Activated CD4-positive, alpha-beta T cell treated with anti-CD3 and anti-CD28 coated beads, Interleukin-2, amount 10 ng/mL, durations not matched to agents 7 days and 5 days (primary cell): ENCODE data around the gene TMEM80. TPM values are rescaled to one million over a fixed set of nuclear protein-coding genes. Genes with fewer than 3 reads are reported as not detected.

Source experiments
- CTCF ChIA-PET: fragments of 350-600 bp; sonication (Branson Sonifier 250); formaldehyde crosslinking; loops from one replicate; lab custom pipeline; 2021; ENCODE audit warnings: antibody characterized with exemption; lab: Charles Lee
- POLR2A ChIA-PET: fragments of 350-600 bp; sonication (Branson Sonifier 250); formaldehyde crosslinking; loops from one replicate; lab custom pipeline; 2021; ENCODE audit warnings: antibody characterized with exemption; lab: Charles Lee
- DNase-seq: peaks from one replicate; pipeline ENCODE4 v3.0.0-alpha.2; 2020
- H3K27ac Mint-ChIP-seq: one replicate; pipeline ENCODE4 v1.8.0; 2021; ENCODE audit warnings: mild to moderate bottlenecking, moderate library complexity, mixed read lengths
- H3K27me3 Mint-ChIP-seq: one replicate; pipeline ENCODE4 v1.8.0; 2021; ENCODE audit warnings: mixed read lengths
- H3K36me3 Mint-ChIP-seq: one replicate; pipeline ENCODE4 v1.8.0; 2021; ENCODE audit warnings: low read depth, mixed read lengths
- H3K4me1 Mint-ChIP-seq: one replicate; pipeline ENCODE4 v1.8.0; 2021; ENCODE audit warnings: mixed read lengths
- H3K4me3 Mint-ChIP-seq: one replicate; pipeline ENCODE4 v1.8.0; 2021; ENCODE audit warnings: mild to moderate bottlenecking, moderate library complexity, mixed read lengths
- H3K9me3 Mint-ChIP-seq: one replicate; pipeline ENCODE4 v1.8.0; 2021; ENCODE audit warnings: mixed read lengths
- total RNA-seq, 2 experiments: library from RNA; stranded (reverse); gene quantifications; one replicate each; pipeline ENCODE4 v1.2.3, GENCODE V29; 2021

The TMEM80 gene
- total RNA-seq, 2 experiments from 2014 or later = 39.1 to 44.7 TPM

- Mint-ChIP-seq H3K27ac (peak overlapping the region; percentile 83), H3K4me3 (peak overlapping the region; percentile 83), H3K36me3 (peaks cover 4% of the 10 kb centered on the region), H3K9me3 (no peaks in the 10 kb centered on the region), H3K4me1 (peaks cover 21% of the 10 kb centered on the region), H3K27me3 (no peaks in the 10 kb centered on the region)
- POLR2A ChIA-PET = no interaction called here
- CTCF ChIA-PET = interaction anchor here (0.6 to 2.0 kb wide), 4 partner anchors 10 to 108 kb away, joined by 3 to 9 read pairs (median 3); no protein-coding TSS in a partner anchor
- peak; percentile 63 for DNase-seq
Observed at GRCh38 chr11:746289-747157, 50.9 kb downstream of the TMEM80 start.

- peaks cover 6% of the 10 kb centered on the region for H3K36me3 Mint-ChIP-seq
- H3K4me3 Mint-ChIP-seq = peak within 1 kb of the TSS; percentile 83
- ChIA-PET CTCF (interaction anchor here (0.5 to 2.0 kb wide), 5 partner anchors 10 to 446 kb away, joined by 3 to 9 read pairs (median 3); no protein-coding TSS in a partner anchor), POLR2A (interaction anchor here (0.6 kb wide), 1 partner anchor 159 kb away, joined by 5 read pairs; no protein-coding TSS in a partner anchor)
- DNase-seq = peak; percentile 83
- no peaks in the 10 kb centered on the region for H3K9me3 Mint-ChIP-seq
- peaks cover 23% of the 10 kb centered on the region for H3K4me1 Mint-ChIP-seq
- H3K27me3 Mint-ChIP-seq = no peaks in the 10 kb centered on the region
- H3K27ac Mint-ChIP-seq = peak within 1 kb of the TSS; percentile 83
Observed at GRCh38 chr11:747158-748006, 51.8 kb downstream of the TMEM80 start, which contains the start of gene TALDO1. TALDO1 (plus strand) TSS chr11:747464; CDS start chr11:747482, 18 bp downstream.

GRCh38 chr11:748007-748359 is 52.4 kb downstream of the TMEM80 start:
- Mint-ChIP-seq H3K9me3 (no peaks in the 10 kb centered on the region), H3K27me3 (no peaks in the 10 kb centered on the region), H3K27ac (peak overlapping the region; percentile 81), H3K36me3 (peaks cover 9% of the 10 kb centered on the region), H3K4me3 (peak overlapping the region; percentile 83), H3K4me1 (peaks cover 26% of the 10 kb centered on the region)
- CTCF ChIA-PET = interaction anchor here (0.5 to 2.0 kb wide), 3 partner anchors 9 to 446 kb away, joined by 3 to 9 read pairs (median 4); no protein-coding TSS in a partner anchor
- no peak for DNase-seq
- POLR2A ChIA-PET = no interaction called here

- Mint-ChIP-seq H3K4me3 (peak overlapping the region; percentile 52), H3K9me3 (no peaks in the 10 kb centered on the region), H3K27ac (peak overlapping the region; percentile 36), H3K36me3 (peaks cover 9% of the 10 kb centered on the region), H3K27me3 (no peaks in the 10 kb centered on the region), H3K4me1 (peaks cover 26% of the 10 kb centered on the region)
- CTCF ChIA-PET = interaction anchor here (0.6 to 1.8 kb wide), 2 partner anchors 11 to 16 kb away, joined by 4 to 5 read pairs; no protein-coding TSS in a partner anchor
- POLR2A ChIA-PET = no interaction called here
- no peak for DNase-seq
Observed at GRCh38 chr11:749731-750130, 54.1 kb downstream of the TMEM80 start.

Other genes with a start within 250 kb of the TMEM80 start
- gene PTDSS2, start 245.5 kb upstream of the TMEM80 start, total RNA-seq = 10 to 100 TPM; 22.7 to 25.2 TPM
- 10 to 100 TPM; 90.6 to 99.5 TPM for gene RNH1, start 188.6 kb upstream of the TMEM80 start, total RNA-seq
- 10 to 100 TPM; 51.7 to 63.5 TPM for gene HRAS, start 160.2 kb upstream of the TMEM80 start, total RNA-seq
- 1 to 10 TPM; 2.0 to 2.1 TPM for gene LRRC56, start 158.3 kb upstream of the TMEM80 start, total RNA-seq
- gene LMNTD2, start 135.1 kb upstream of the TMEM80 start, total RNA-seq = 1 to 10 TPM; 3.4 to 4.8 TPM
- 10 to 100 TPM; 30.7 to 38.1 TPM for gene RASSF7, start 134.8 kb upstream of the TMEM80 start, total RNA-seq
- 10 to 100 TPM; 46.8 to 48.6 TPM for gene PHRF1, start 119.3 kb upstream of the TMEM80 start, total RNA-seq
- 100 to 1,000 TPM; 152 to 154 TPM for gene IRF7, start 79.9 kb upstream of the TMEM80 start, total RNA-seq
- gene CDHR5, start 70.9 kb upstream of the TMEM80 start, total RNA-seq = not detected
- not detected for gene SCT, start 68.6 kb upstream of the TMEM80 start, total RNA-seq
- under 1 TPM; 0.21 to 0.30 TPM for gene DRD4, start 58.5 kb upstream of the TMEM80 start, total RNA-seq
- gene DEAF1, start 594 bp upstream of the TMEM80 start, total RNA-seq = 10 to 100 TPM; 44.0 to 48.8 TPM
- 10 to 100 TPM in 1 of 2 experiments, 1 to 10 TPM in 1; 7.8 to 11.9 TPM for gene EPS8L2, start 10.4 kb downstream of the TMEM80 start, total RNA-seq
- 100 to 1,000 TPM; 219 to 268 TPM for gene TALDO1, start 51.6 kb downstream of the TMEM80 start, total RNA-seq
- 10 to 100 TPM; 58.2 to 62.1 TPM for gene GATD1, start 81.7 kb downstream of the TMEM80 start, total RNA-seq
- gene CEND1, start 94.3 kb downstream of the TMEM80 start, total RNA-seq = under 1 TPM; 0.20 to 0.60 TPM
- gene SLC25A22, start 102.5 kb downstream of the TMEM80 start, total RNA-seq = 10 to 100 TPM; 45.9 to 49.1 TPM
- 10 to 100 TPM; 47.9 to 60.4 TPM for gene PIDD1, start 109.4 kb downstream of the TMEM80 start, total RNA-seq
- 1,000 to 10,000 TPM; 1,927 to 2,229 TPM for gene RPLP2, start 114.2 kb downstream of the TMEM80 start, total RNA-seq
- gene PNPLA2, start 123.1 kb downstream of the TMEM80 start, total RNA-seq = 10 to 100 TPM; 68.9 to 71.9 TPM
- gene CRACR2B, start 132.1 kb downstream of the TMEM80 start, total RNA-seq = 1 to 10 TPM; 7.7 to 8.1 TPM
- 10 to 100 TPM; 35.4 to 37.6 TPM for gene CD151, start 137.1 kb downstream of the TMEM80 start, total RNA-seq
- gene POLR2L, start 146.7 kb downstream of the TMEM80 start, total RNA-seq = 10 to 100 TPM; 90.3 to 96.0 TPM
- gene TSPAN4, start 147.0 kb downstream of the TMEM80 start, total RNA-seq = 1 to 10 TPM; 7.7 to 7.9 TPM
- gene CHID1, start 215.0 kb downstream of the TMEM80 start, total RNA-seq = 10 to 100 TPM; 42.6 to 45.5 TPM
- gene AP2A2, start 230.1 kb downstream of the TMEM80 start, total RNA-seq = 10 to 100 TPM; 60.1 to 66.7 TPM